ENCODE measurements around the gene NMNAT2.

- no peak for TF ChIP-seq GABPA (IDR thresholded peaks at IDR 0.05; ENCODE audit: low read depth)
- TF ChIP-seq CTCF (IDR thresholded peaks at IDR 0.05 in 2 of 3, conservative IDR thresholded peaks at IDR 0.05 in 1 of 3; ENCODE audit: control insufficient read depth in 2 of 3, extremely low read depth in 1 of 3, insufficient read depth in 1 of 3, low read depth in 3 of 3, low read length in 3 of 3): no peak
- no peak for TF ChIP-seq JUND (IDR thresholded peaks at IDR 0.05; ENCODE audit: low read depth, low read length)
- no peak for TF ChIP-seq ESRRA (IDR thresholded peaks at IDR 0.05; ENCODE audit: low read length)
- no peak for TF ChIP-seq MXI1 (IDR thresholded peaks at IDR 0.05; ENCODE audit: low read depth, low read length)
- no peak for TF ChIP-seq SIN3A (IDR thresholded peaks at IDR 0.05; ENCODE audit: low read depth, low read length)
- no peak for TF ChIP-seq POLR2A (IDR thresholded peaks at IDR 0.05; ENCODE audit: low read depth, low read length)
- TF ChIP-seq ETV6 (conservative IDR thresholded peaks at IDR 0.05 in 1 of 2, IDR thresholded peaks at IDR 0.05 in 1 of 2; ENCODE audit: borderline replicate concordance in 1 of 2, low read depth in 1 of 2): no peak
- no peak for TF ChIP-seq RCOR1 (conservative IDR thresholded peaks at IDR 0.05; ENCODE audit: low read depth, low read length)
- TF ChIP-seq TAF1 (IDR thresholded peaks at IDR 0.05; ENCODE audit: borderline replicate concordance, low read depth, low read length): no peak
- no peak for TF ChIP-seq FOXM1 (IDR thresholded peaks at IDR 0.05; ENCODE audit: low read depth, low read length)
Measured at GRCh38 chr1:183242556-183242955, 175.6 kb downstream of the NMNAT2 start.

Measured in GM12878 (cell line).